HepG2 (cell line): ENCODE results near the gene CXorf38. TPM values are rescaled to one million over a fixed set of nuclear protein-coding genes. Genes with fewer than 3 reads are reported as not detected.

ENCODE experiments used
- ATAC-seq: fragments of 200-7000 bp; cut with Tn5 transposase; 3 replicates; pipeline ENCODE4 v1.9.1; 2020; ENCODE audit warnings: mild to moderate bottlenecking, moderate library complexity
- Bru-seq: library from RNA; stranded (reverse); fragments of 400-500 nt; gene quantifications from one replicate; lab custom pipeline; 2021; lab: Mats Ljungman, UMichigan
- BruChase-seq, 2 experiments: library from RNA; stranded (reverse); fragments of 400-500 nt; gene quantifications; one replicate each; lab custom pipeline; 2021; lab: Mats Ljungman, UMichigan
- BruUV-seq: library from RNA; stranded (reverse); fragments of 400-500 nt; replicated peaks from 2 replicates; lab custom pipeline; 2021; lab: Mats Ljungman, UMichigan
- CTCF ChIA-PET: fragments of 300-600 bp; formaldehyde crosslinking; extraction: SDS; loops from one replicate; lab custom pipeline; 2021; ENCODE audit warnings: low total read pairs, inconsistent platforms, low intra/inter-chr PET ratio; lab: Yijun Ruan, JAX
- POLR2A ChIA-PET: fragments of 350-600 bp; sonication (Branson Sonifier 250); formaldehyde crosslinking; loops from one replicate; lab custom pipeline; 2020; ENCODE audit warnings: antibody characterized with exemption, inconsistent platforms; lab: Yijun Ruan, JAX
- DNase-seq: peaks from one replicate; pipeline ENCODE4 v3.0.0-alpha.2; 2015; ENCODE audit warnings: low spot score
- FAIRE-seq: peaks from 3 replicates; lab custom pipeline; 2011; peaks lifted over from hg19 to GRCh38; lab: Jason Lieb, UNC
- H2AFZ ChIP-seq: one replicate; pipeline ENCODE4 v1.6.1; 2011; ENCODE audit warnings: low read length, inconsistent platforms
- H3K27ac ChIP-seq: fragments of 300-600 bp; 3 replicates; pipeline ENCODE4 v1.8.0; 2011; ENCODE audit warnings: mixed run types, mild to moderate bottlenecking, mixed read lengths, low read length, inconsistent platforms; ENCODE audit not compliant: insufficient read depth; ENCODE audit errors: extremely low read length
- H3K27me3 ChIP-seq, 2 experiments: fragments of 200-600 bp in 1 of 2; 2 replicates in 1 of 2; 3 replicates in 1 of 2; pipeline versions ENCODE4 v1.6.0 to v1.8.0; 2011; ENCODE audit warnings: low read length in 2 of 2, mild to moderate bottlenecking in 2 of 2, moderate library complexity in 2 of 2, inconsistent platforms in 1 of 2; ENCODE audit not compliant: insufficient read depth in 2 of 2, control insufficient read depth in 1 of 2
- H3K36me3 ChIP-seq, 2 experiments: fragments of 200-600 bp in 1 of 2; replicated peaks in 1 of 2; 2 replicates in 1 of 2; 3 replicates in 1 of 2; pipeline versions ENCODE4 v1.5.1 to v1.8.0; 2011; ENCODE audit warnings: low read length in 2 of 2, inconsistent platforms in 1 of 2; ENCODE audit not compliant: insufficient read depth in 2 of 2, control insufficient read depth in 1 of 2
- H3K4me1 ChIP-seq: 2 replicates; pipeline ENCODE4 v1.5.1; 2012; ENCODE audit warnings: low read length, inconsistent platforms; ENCODE audit not compliant: insufficient read depth
- H3K4me2 ChIP-seq: 2 replicates; pipeline ENCODE4 v1.6.0; 2011; ENCODE audit warnings: low read depth, low read length, inconsistent platforms
- H3K4me3 ChIP-seq, 3 experiments: fragments of 200-600 bp in 1 of 3; sonication (generic), shearing (Covaris generic) in 1 of 3; replicated peaks in 1 of 3; 2 replicates each; pipeline ENCODE4 v1.5.1; 2011 to 2016; ENCODE audit warnings: low read length in 3 of 3, inconsistent platforms in 2 of 3, low read depth in 2 of 3, mild to moderate bottlenecking in 2 of 3, control low read depth in 1 of 3, mixed read lengths in 1 of 3; ENCODE audit not compliant: insufficient read depth in 1 of 3
- H3K79me2 ChIP-seq: one replicate; pipeline ENCODE4 v1.6.1; 2011; ENCODE audit warnings: low read length, inconsistent platforms; ENCODE audit not compliant: insufficient read depth
- H3K9ac ChIP-seq: 2 replicates; pipeline ENCODE4 v1.6.0; 2011; ENCODE audit warnings: mild to moderate bottlenecking, low read depth, low read length, inconsistent platforms; ENCODE audit not compliant: insufficient read depth
- H3K9me3 ChIP-seq: 2 replicates; pipeline ENCODE4 v1.5.1; 2012; ENCODE audit warnings: mild to moderate bottlenecking, low read length
- H4K20me1 ChIP-seq: 2 replicates; pipeline ENCODE4 v1.6.0; 2011; ENCODE audit warnings: inconsistent platforms, mild to moderate bottlenecking, low read length, moderate library complexity; ENCODE audit not compliant: insufficient read depth
- HNF1A ChIP-seq, 2 experiments: sonication (generic) in 1 of 2; formaldehyde crosslinking in 1 of 2; IDR thresholded peaks; 2 replicates each; pipeline versions ENCODE4 v1.4.0 to v1.6.1; 2016 to 2020; ENCODE audit warnings: borderline replicate concordance in 1 of 2, low read depth in 1 of 2, mild to moderate bottlenecking in 1 of 2, missing genetic modification reagents in 1 of 2
- PHF8 ChIP-seq: sonication (generic); formaldehyde crosslinking; IDR thresholded peaks from 2 replicates; pipeline ENCODE4 v1.5.0; 2020; ENCODE audit warnings: missing genetic modification reagents
- SETDB1 ChIP-seq: sonication (generic); formaldehyde crosslinking; IDR thresholded peaks from 2 replicates; pipeline ENCODE4 v1.5.1; 2020; ENCODE audit warnings: missing genetic modification reagents, mild to moderate bottlenecking, borderline replicate concordance
- SMARCE1 ChIP-seq: fragments of 450-650 bp; IDR thresholded peaks from 2 replicates; pipeline ENCODE4 v1.6.1; 2017; ENCODE audit warnings: borderline replicate concordance
- ZBTB38 ChIP-seq: sonication (generic); formaldehyde crosslinking; IDR thresholded peaks from 2 replicates; pipeline ENCODE4 v1.5.1; 2020; ENCODE audit warnings: mild to moderate bottlenecking, missing genetic modification reagents
- ZFP91 ChIP-seq: sonication (generic); formaldehyde crosslinking; IDR thresholded peaks from 2 replicates; pipeline ENCODE4 v1.9.0; 2022; ENCODE audit warnings: missing genetic modification reagents, mild to moderate bottlenecking, borderline replicate concordance
- ZNF616 ChIP-seq: sonication (generic); formaldehyde crosslinking; IDR thresholded peaks from 2 replicates; pipeline ENCODE4 v1.5.0; 2020; ENCODE audit warnings: low read depth, mild to moderate bottlenecking, missing genetic modification reagents
- ZNF788 ChIP-seq: sonication (generic); formaldehyde crosslinking; IDR thresholded peaks from 2 replicates; pipeline ENCODE4 v1.5.0; 2020; ENCODE audit warnings: mild to moderate bottlenecking, missing genetic modification reagents, borderline replicate concordance
- WGBS: methylation state at CpG from one replicate; pipeline ENCODE4 v1.1.6; 2017; ENCODE audit warnings: low lambda C conversion rate; 5-methylcytosine and 5-hydroxymethylcytosine counted together
- in situ Hi-C: cut with HindIII; loops from 2 replicates; pipeline ENCODE4 v1.10.0; 2017; ENCODE audit warnings: low pct_unique_long_range_greater_than_20kb; ENCODE audit not compliant: extremely low pct_ligation_motif_present
- intact Hi-C: fragments of 100-400 bp; cut with micrococcal nuclease; formaldehyde crosslinking; loops from one replicate; pipeline ENCODE4 v1.10.0; 2022; ENCODE audit not compliant: unreplicated experiment
- long read RNA-seq, 2 experiments: library from RNA in 1 of 2; library from polyadenylated mRNA in 1 of 2; stranded (forward) in 1 of 2; unstranded in 1 of 2; transcript quantifications; one replicate each; pipeline ENCODE4 v2.0.0, GENCODE V29; 2019 to 2022
- polyA minus RNA-seq, 3 experiments: library from RNA; depleted of rRNA, polyadenylated mRNA; stranded (reverse); fragments of >200 nt; gene quantifications; 2 replicates each; pipeline ENCODE4 v1.2.3, GENCODE V29; 2011; ENCODE audit warnings: low replicate concordance in 1 of 3
- polyA plus RNA-seq, 8 experiments: library from polyadenylated mRNA; depleted of rRNA in 3 of 8; stranded (reverse) in 7 of 8; unstranded in 1 of 8; fragments of >200 nt; fragmentation: Illumina TruSeq in 4 of 8; extraction: Trizol in 4 of 8; gene quantifications; 2 replicates each; pipeline versions ENCODE4 v1.2.1 to v1.2.3, GENCODE V29; 2011 to 2016; ENCODE audit warnings: low read depth in 4 of 8, missing spikeins in 1 of 8, mixed read lengths in 1 of 8; ENCODE audit not compliant: insufficient read depth in 1 of 8
- total RNA-seq, 5 experiments: library from RNA; depleted of rRNA; stranded (reverse); fragments of >200 nt; fragmentation: Illumina TruSeq; extraction: Trizol; gene quantifications; 2 replicates each; pipeline ENCODE4 v1.2.3, GENCODE V29; 2016; ENCODE audit warnings: low read depth in 1 of 5

The CXorf38 gene
- total RNA-seq (2016; rRNA removed; fragmentation: Illumina TruSeq; extraction: Trizol), result 6.7 TPM in 2 replicates
- total RNA-seq (2016; cell fraction: cytosol; rRNA removed; fragmentation: Illumina TruSeq; extraction: Trizol; ENCODE audit: low read depth), result 1.0 and 1.1 TPM in 2 replicates
- 6.5 and 7.2 TPM in 2 replicates for total RNA-seq (2016; cell fraction: insoluble cytoplasmic fraction; rRNA removed; fragmentation: Illumina TruSeq; extraction: Trizol)
- total RNA-seq (2016; cell fraction: membrane; rRNA removed; fragmentation: Illumina TruSeq; extraction: Trizol), result 2.5 and 2.9 TPM in 2 replicates
- total RNA-seq (2016; cell fraction: nucleus; rRNA removed; fragmentation: Illumina TruSeq; extraction: Trizol), result 4.9 TPM in 2 replicates
- polyA plus RNA-seq (2011; rRNA removed), result 4.1 and 4.6 TPM in 2 replicates
- polyA plus RNA-seq (2011; cell fraction: cytosol; rRNA removed), result 3.1 and 3.3 TPM in 2 replicates
- polyA plus RNA-seq (2011; cell fraction: nucleus; rRNA removed), result 3.2 and 3.9 TPM in 2 replicates
- polyA plus RNA-seq (2012), result 4.4 and 4.5 TPM in 2 replicates
- 0.63 and 0.77 TPM in 2 replicates for polyA plus RNA-seq (2016; cell fraction: cytosol; fragmentation: Illumina TruSeq; extraction: Trizol; ENCODE audit: low read depth)
- 5.2 and 5.5 TPM in 2 replicates for polyA plus RNA-seq (2016; cell fraction: insoluble cytoplasmic fraction; fragmentation: Illumina TruSeq; extraction: Trizol; ENCODE audit: low read depth)
- 1.2 and 1.4 TPM in 2 replicates for polyA plus RNA-seq (2016; cell fraction: membrane; fragmentation: Illumina TruSeq; extraction: Trizol; ENCODE audit: low read depth)
- polyA plus RNA-seq (2016; cell fraction: nucleus; fragmentation: Illumina TruSeq; extraction: Trizol; ENCODE audit: insufficient read depth, low read depth), result 7.7 and 8.1 TPM in 2 replicates
- polyA minus RNA-seq (2011; rRNA and poly(A)+ RNA removed; ENCODE audit: low replicate concordance), result 2.1 and 7.6 TPM in 2 replicates
- 1.9 and 2.2 TPM in 2 replicates for polyA minus RNA-seq (2011; cell fraction: cytosol; rRNA and poly(A)+ RNA removed)
- 3.3 and 4.1 TPM in 2 replicates for polyA minus RNA-seq (2011; cell fraction: nucleus; rRNA and poly(A)+ RNA removed)
- Bru-seq, nascent RNA, result percentile 58 among the genes with signal in this experiment
- percentile 72 among the genes with signal in this experiment for BruChase-seq, experiment 1, labeled RNA remaining after a 6-hour chase
- BruChase-seq, experiment 2, labeled RNA remaining after a 2-hour chase, result percentile 60 among the genes with signal in this experiment
- long read RNA-seq, experiment 1, partial matches to known transcripts, result 0 of 2 reads
- long read RNA-seq, experiment 1, other reads (novel, unspliced or antisense), result 1 of 2 reads
- long read RNA-seq, experiment 2, partial matches to known transcripts, result 0 of 3 reads
- long read RNA-seq, experiment 2, other reads (novel, unspliced or antisense), result 3 of 3 reads

GRCh38 chrX:40647307-40648197 lies at the start of gene CXorf38:
TSS of gene CXorf38 (minus strand) at chrX:40647561. CDS start at chrX:40647520, 41 bp downstream.
- intact Hi-C loops (loop anchor here (10.0 kb wide), 2 partner anchors 63 to 103 kb away; partner anchors contain the start of gene ATP6AP2), in situ Hi-C loops (no loop called here)
- Histone ChIP-seq H3K36me3 (no peaks in the 10 kb centered on the region), H3K4me2 (peak within 1 kb of the TSS; percentile 75), H4K20me1 (no peaks in the 10 kb centered on the region), H2AFZ (no peak within 1 kb of the TSS), H3K27ac (peak within 1 kb of the TSS; percentile 54), H3K79me2 (peaks cover 24% of the 10 kb centered on the region), H3K4me1 (peaks cover 11% of the 10 kb centered on the region), H3K9ac (peak within 1 kb of the TSS; percentile 73), H3K4me3 (peak within 1 kb of the TSS; percentile 69 to 79 (median 75)), H3K27me3 (no peaks in the 10 kb centered on the region), H3K9me3 (no peaks in the 10 kb centered on the region)
- DNase-seq (peak; percentile 69), FAIRE-seq (no peak), ATAC-seq (peak; percentile 90)
- POLR2A ChIA-PET, result interaction anchor here (0.6 to 1.3 kb wide), 2 partner anchors 67 to 381 kb away, joined by 3 read pairs; partner anchors contain the start of gene ATP6AP2
- CTCF ChIA-PET, result no interaction called here
- WGBS, result 40% methylated on average over 6 of the region's 66 CpGs
- BruUV-seq, result no TSS peak
- TF ChIP-seq SMARCE1 (no peak), HNF1A (IDR thresholded peaks at IDR 0.05; ENCODE audit: low read depth) (no peak), HNF1A (CRISPR knock-in tag; IDR thresholded peaks at IDR 0.05; ENCODE audit: borderline replicate concordance) (0 out of 2 replicates have a peak, but pooled peaks have one; percentile 8), ZBTB38 (CRISPR knock-in tag) (peak; percentile 20; the same call in 1 of the 2 replicates), ZFP91 (peak; percentile 65; the same call in 1 of the 2 replicates), SETDB1 (CRISPR knock-in tag) (no peak), ZNF788 (CRISPR knock-in tag) (0 out of 2 replicates have a peak, but pooled peaks have one; percentile 20), ZNF616 (0 out of 2 replicates have a peak, but pooled peaks have one; percentile 41), PHF8 (CRISPR knock-in tag) (peak; percentile 74)
